HG02610 (cell line): ENCODE measurements around the gene OR6X1.

Source experiments
- ATAC-seq: cut with Tn5 transposase; IDR thresholded peaks from one replicate; pipeline ENCODE4 v1.9.1; 2021; ENCODE audit warnings: mild to moderate bottlenecking, moderate library complexity; ENCODE audit not compliant: unreplicated experiment

The OR6X1 gene, protein sequence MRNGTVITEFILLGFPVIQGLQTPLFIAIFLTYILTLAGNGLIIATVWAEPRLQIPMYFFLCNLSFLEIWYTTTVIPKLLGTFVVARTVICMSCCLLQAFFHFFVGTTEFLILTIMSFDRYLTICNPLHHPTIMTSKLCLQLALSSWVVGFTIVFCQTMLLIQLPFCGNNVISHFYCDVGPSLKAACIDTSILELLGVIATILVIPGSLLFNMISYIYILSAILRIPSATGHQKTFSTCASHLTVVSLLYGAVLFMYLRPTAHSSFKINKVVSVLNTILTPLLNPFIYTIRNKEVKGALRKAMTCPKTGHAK

DNA sequence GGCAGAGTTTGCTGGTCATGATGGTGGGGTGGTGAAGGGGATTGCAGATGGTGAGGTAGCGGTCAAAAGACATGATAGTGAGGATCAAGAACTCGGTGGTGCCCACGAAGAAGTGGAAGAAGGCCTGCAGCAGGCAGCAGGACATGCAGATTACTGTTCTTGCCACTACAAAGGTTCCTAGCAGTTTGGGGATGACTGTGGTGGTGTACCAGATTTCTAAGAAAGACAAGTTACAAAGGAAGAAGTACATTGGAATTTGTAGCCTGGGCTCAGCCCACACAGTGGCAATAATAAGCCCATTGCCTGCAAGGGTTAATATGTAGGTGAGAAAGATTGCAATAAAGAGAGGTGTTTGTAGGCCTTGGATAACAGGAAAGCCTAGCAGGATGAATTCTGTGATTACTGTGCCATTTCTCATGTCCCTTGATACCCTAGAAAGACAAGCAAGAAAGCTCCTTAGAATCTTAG is at the start of gene OR6X1:
OR6X1 (minus strand) TSS at position 418 of the 468 bp plus-strand sequence; CDS start at position 418, 0 bp downstream.
- ATAC-seq, result no peak

DNA sequence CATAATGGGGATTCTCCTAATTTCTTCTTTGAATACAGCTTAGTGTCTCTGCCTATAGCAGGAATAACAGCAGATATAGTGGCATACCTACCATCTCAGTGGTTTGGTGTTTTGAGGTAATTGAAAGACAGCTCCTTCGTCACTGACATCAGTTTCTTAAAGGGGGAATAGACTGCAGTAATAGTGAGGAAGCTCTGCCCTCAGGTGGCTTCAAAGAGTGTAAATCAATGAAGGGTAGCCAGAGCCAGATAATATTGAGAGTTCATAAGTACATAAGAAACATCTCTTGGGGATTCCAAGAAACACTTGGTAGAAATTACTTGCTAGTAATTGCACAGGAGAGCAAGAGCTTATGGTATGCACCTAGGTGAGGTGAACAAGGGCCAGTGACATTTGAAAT is 47.4 kb upstream of the OR6X1 start:
- no peak for ATAC-seq

DNA sequence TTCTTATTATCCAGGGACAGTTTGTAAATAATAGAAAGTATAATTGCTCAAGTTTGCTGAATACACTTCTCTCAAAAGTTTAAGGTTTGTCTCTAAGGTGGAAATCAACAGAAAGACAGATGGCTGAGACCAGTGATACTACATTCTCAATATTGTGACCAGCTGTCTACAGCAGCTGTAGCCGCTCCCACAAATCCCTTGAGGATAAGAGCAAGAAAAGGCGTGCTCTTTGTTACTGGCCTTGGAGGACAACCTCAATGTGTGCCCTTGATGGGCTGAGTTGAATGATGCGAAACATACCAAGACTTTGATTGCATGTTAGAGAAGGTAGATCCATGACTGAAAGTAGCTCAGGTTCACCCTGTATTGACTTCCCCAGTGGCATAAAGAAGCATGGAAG is 45.7 kb upstream of the OR6X1 start:
- ATAC-seq, result no peak

DNA sequence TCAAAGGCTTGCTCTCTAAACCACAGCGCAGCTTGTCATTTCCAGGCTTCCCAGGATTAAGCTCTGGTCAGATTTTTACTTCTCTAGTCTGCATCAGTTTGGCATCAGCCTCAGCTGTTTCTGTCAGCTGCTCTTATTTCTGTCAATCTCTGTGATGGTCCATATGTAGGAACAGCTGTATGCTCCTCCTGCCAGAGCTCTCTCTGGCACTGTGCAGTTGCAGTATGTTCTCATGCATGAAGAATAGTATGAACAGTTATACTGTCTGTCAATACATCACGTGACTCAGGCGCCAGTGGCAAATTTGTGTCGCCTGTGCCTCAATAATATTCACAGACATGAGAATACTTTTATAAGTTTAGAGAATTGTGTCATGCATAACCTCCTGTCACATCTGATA is 45.1 kb upstream of the OR6X1 start:
- no peak for ATAC-seq

DNA sequence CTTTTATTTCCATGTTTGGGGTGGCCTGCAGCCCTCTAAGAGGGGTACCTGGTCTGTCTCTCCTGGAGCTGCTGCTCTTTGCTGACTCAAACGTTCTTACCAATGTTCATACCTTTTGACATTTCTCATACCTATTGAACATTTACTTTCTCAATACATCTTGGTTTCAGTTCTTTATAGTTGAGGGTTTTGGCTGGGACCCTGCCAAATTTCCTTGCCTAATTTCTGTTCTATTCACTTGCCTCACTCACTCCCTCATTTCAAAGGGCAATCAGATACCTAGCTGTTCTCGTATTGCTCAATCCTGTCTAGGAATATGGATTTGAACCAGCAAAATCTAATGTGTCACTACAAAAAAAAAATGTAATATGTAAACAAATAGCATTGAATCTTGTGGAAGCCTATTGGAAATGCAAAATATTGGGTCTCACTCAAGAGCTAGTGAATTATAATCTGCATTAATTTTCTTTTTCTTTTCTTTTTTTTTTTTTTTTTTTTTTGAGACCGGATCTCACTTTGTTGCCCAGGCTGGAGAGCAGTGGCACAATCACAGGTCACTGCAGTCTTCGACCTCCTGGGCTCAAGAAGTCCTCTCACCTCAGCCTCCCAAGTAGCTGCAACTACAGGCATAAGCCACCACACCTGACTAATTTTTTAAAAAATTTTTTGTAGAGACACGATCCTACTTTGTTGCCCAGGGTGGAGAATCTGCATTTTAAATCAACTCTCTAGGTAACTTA is 44.4 kb upstream of the OR6X1 start:
- no peak for ATAC-seq

DNA sequence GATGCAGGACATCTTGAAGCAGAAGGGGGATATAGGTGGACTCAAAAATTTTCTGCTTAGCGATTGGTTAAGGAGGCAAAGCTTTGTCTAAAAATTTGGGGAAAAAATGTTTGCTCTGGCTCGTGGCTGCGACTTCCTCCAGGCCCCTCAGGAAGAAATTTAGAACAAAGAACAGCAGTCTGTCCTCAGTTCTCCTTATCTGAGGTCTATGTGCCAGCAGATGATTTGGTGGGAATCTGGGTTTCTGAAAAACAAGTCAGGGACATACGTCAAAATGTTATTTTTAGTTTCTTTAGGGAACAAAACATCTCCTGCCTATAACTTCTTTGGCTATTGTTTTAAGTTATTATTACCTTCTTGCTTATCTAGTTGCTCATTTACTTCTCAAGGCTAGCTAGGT is 43.8 kb upstream of the OR6X1 start:
- no peak for ATAC-seq

DNA sequence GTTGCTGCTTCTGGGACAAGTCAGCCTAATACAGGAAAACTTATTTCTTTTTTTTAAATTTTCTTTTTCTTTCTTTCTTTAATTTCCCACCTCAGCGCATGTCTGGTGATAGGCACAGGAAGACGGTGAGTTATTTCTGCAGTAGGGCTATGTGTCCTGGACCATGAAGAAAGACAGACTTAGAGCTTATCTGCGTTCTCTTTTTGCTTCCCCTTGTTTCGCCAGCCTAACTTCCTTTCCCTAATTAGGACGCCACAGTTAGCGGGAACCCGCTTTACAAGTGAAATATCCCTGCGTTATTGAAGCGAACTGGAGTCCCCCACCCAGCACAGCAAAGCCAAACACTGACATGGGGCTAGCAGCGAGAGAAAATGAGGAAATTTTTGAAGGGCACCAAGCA is 43.2 kb upstream of the OR6X1 start:
- ATAC-seq, result no peak

DNA sequence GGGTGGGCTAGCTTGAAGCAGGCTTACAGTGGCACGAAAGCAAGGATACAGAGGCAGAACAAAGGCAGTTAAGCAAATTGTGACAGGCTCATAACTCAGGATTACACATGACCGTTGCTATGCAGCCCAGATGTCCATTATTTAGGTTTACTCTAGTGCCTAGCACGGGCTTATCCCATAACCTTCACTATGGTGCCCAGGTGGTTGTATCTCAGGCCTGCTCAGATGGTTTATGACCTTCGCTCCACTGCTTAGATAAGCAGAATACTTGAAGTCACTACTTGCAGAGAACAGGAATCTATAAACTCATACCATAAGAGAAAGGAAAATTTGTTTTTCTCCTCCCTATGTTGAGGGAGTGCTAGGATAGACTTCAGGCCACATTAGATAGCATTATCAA is 42.8 kb upstream of the OR6X1 start:
- ATAC-seq, result no peak

DNA sequence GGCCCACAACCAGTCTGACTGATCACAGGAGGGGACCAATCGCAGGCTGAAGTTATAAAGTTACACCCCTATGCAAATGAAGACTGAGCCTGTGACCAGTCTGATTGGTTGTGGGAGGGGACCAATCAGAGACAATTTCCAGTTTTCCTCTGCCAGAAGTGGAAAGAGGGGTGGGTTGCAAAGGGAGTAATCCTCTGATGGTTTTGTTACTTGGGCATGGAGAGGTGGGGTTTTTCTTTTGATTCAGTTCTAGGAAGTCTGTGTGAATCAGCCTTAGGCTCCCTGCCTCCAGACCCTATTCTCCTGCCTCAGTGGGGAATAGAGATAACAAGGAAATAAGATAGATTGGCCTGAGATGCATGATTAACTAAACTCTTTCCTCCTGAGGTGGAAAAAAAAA is 41.9 kb upstream of the OR6X1 start:
- ATAC-seq, result no peak

DNA sequence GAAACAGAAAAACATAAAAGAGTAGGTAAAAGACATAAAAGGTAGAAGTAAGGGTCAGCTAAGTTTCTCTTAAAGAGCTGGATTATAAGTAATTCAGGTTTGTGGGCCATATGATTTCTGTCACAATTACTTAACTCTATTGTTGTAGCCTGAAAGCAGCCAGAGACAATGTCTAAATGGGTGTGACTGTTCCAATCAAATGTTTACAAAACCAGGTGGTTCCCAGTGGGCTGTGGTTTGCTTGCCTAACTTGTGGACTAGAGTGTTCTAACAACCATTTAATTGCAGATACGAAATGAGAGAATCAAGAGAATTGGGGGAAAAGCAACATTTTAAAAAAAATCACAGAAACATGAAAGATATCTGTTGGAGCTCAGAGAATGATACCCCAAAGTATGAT is 29.2 kb upstream of the OR6X1 start:
- ATAC-seq, result no peak

DNA sequence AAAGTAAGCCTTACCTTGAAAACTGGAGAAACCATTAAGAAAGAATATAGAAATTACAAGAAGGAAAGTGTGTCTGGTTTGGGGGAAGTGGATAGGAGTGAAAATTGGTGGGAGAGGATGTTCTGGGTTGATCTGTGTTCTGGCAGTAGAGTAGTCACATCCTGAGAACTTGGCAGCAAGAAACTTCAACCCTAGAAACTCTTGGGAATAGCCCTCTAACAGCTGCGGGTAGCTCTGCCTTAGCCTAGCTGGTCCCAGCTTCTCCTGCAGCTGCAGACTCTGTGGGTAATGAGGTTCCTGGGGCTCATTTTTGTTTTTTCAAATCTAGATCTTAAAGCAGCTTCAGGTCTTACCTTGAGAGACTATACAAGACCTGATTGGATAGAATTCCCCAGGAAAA is 24.2 kb upstream of the OR6X1 start:
- ATAC-seq, result no peak

DNA sequence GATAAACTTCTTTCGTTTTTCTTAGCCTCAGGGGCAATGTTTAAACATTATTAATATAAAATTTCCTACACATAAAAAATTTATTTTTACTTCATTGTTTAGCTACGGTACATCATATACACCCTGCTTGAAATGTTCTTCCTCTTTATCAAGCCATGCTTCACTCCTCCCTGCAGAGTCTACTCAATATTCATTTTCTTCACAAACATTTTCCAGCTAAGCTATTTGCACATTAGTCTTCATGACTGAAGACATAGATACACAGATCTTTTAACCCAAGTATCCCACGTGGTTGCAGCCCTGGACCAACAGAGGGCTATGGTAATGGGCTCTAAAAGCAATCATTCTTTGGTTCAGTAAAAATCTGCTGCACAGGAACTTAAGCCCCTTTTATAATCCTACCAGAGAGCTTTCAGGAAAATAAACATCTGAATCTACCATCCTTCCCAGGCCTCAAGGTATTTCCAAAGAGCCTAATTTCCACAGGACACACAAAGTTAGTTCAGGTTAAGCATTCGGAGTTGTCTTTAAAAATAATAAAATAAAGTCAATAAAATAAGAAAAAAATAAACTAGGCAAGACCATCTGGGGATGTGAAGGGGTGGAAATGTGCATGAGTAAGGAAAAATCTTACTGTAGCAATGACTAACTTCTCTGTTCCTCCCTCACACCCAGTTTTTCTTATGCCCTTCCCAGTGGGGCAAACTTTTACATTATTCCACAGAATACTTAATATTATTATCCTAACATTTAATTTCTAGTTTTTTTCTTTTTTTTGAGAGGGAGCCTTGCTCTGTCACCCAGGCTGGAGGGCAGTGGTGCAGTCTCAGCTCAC is 21.6 kb upstream of the OR6X1 start:
- no peak for ATAC-seq

DNA sequence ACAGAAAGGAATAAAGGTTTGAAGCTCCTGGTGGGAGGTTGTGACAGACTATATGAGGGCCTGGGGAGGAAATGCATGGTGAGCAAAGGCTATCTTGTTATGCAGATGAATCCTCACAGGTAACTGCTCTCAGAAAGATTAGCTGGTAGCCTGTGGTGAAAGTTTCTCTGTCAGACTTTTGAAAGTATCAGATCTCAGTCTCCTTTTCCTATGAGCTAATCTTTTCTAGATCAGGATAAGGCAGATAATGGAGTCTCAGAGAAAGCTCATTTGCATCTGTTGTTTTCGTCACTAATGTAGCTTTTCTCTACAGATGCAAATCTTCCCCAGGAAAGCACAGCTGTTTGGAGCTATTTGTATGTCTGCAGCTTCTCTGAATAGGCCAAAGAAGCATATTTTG is 21.0 kb upstream of the OR6X1 start:
- no peak for ATAC-seq

DNA sequence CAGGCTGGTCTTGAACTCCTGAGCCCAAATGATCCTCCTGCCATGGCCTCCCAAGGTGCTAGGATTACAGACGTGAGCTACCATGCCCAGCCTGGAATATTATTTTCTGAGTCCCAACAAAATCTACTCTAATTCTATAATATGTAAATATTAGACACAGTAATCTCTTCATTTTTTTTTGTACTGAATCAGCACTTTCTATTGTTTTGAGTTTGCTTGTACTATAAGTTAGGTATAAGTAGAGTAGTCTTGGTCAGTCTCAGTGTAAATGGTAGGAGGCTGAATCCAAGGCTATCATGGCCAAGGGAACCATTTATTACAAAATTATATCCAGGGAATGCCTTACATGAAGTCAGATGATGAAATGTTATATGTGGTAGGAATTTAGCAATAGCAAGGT is 19.6 kb upstream of the OR6X1 start:
- ATAC-seq, result no peak

DNA sequence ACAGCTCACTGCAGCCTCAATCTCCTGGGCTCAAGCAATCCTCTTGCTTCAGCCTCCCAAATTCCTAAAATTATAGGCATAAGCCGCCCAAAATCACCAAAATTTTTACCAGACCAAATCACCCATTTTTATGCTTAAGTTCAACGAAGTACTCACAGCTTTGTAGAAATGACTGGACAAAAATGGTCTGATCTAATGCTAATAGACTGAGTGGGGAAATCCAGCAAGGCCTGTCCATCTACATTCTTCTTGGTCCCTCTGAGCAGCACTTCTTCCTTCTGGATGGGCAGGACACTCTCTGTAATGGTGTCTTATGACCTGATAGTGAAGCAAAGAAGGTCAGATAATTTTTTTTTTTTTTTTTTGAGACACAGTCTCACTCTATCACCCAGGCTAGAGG is 18.7 kb upstream of the OR6X1 start:
- ATAC-seq, result no peak

DNA sequence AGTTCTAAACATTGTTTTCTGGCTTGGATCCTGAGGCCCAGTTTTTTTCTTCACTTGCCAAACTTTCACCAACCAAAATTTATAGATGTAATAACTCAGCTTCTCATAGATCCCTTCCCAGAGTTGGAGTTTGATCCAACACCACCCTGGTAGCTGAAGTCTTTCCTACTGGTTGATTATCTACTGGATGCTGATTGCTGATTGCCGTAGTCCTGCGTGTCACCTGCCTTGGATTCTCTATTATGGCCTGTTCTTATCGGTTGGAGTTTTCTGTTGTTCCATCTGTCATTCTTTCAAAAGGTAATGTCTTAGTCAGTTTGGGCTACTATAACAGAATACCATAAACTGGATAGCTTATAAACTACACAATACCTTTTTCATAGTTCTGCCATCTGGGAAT is 17.3 kb upstream of the OR6X1 start:
- no peak for ATAC-seq

DNA sequence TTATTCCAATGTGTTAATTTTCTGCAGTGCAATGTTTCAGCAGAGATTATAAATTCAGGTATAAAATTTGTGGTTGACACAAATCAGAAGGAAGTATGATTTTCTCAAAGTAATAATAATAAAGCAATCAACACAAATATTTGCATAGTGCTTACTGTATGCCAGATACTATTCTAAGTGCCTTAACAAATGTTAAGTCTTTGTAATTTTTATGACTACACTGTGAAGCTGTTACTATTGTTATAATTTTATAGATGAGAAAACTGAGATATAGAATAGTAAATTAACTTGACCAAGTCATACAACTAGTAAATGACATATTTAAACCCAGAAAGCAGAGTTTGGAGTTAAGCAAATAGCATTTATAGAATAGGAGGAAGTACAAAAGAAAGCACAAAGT is 16.4 kb upstream of the OR6X1 start:
- ATAC-seq, result no peak

DNA sequence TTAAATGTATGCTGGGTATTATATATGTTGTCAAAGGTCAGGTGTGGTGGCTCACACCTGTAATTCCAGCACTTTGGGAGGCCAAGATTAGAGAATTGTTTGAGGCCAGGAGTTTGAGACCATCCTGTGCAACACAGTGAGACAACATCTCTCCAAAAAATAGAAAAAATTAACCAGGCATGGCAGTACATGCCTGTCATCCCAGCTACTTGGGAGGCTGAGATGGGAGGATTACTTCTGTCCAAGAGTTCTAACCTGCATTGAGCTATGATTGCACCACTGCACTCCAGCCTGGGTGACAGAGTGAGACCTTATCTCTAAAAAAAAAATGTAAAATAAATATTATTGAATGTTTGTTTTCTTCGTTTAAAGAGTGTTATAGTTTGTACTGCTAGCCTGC is 11.3 kb upstream of the OR6X1 start:
- no peak for ATAC-seq

DNA sequence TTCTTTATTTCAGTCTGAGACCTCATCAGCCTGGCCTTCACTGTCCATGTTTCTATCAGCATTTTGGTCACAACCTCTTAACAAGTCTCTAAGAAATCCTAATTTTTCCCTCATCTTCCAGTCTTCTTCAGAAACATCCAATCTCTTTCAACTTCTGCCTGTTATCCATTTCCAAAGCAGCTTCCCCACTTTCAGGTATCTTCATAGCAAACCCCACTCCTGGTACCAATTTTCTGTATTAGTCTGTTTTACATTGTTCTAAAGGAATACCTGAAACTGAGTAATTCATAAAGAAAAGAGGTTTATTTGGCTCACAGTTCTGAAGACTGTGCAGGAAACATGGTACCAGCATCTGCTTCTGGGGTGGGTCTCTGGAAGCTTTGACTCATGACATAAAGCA is 8.1 kb upstream of the OR6X1 start:
- no peak for ATAC-seq

DNA sequence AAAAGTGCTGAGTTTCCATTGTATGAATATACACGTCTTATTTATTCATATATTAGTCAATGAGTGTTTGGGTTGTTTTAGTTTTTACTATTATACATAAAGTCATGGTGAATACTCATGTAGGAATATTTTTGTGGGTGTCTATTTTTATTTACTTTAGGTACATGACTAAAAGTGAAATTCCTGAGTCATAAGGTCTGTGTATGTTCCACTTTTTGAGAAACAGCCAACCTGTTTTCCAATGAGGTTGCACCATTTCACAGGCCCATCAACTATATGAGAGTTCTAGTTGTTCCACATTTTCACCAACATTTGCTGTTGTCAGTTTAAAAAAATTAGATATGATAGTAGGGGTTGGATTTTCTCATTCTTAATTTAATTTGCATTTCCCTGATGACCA is 6.6 kb upstream of the OR6X1 start:
- ATAC-seq, result peak; percentile 92

DNA sequence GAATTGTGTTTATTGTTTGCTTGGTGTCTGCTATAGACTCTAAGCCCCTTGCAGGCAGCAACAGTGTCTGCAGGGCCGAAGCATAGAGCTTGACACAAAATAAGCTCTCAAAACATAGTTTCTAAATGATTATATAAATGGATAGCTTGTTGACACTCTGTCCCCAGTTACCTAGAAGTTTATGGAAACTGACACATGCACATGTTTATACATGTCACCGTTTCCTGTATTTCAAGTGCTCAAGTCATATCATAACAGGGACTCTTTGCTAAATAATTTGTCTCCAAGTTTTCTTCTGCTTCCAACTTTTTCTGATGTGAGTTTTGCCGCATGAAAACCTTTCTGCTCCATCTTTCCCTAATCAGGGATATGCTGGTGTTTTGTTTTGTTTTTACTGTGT is 3.7 kb upstream of the OR6X1 start:
- no peak for ATAC-seq

DNA sequence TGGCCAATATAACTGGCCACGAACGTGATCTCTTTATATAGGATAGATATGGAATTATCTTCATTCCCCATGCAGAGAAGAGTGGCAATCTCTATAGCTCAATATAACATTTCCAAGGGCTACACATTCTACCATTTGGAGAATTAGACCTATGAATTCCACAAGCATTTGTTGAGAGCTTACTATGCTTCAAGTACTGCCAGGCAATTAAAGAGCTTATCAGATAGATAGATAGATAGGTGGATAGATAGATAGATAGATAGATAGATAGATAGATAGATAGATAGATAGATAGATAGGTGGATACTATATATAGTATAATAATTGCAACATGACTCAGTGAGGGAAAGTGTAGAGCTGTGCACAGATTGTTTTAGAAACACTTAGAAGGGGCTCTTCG is 1.5 kb upstream of the OR6X1 start:
- ATAC-seq, result no peak
